Measurements from ENCODE around the gene CYP11A1.

CYP11A1 gene

DNA sequence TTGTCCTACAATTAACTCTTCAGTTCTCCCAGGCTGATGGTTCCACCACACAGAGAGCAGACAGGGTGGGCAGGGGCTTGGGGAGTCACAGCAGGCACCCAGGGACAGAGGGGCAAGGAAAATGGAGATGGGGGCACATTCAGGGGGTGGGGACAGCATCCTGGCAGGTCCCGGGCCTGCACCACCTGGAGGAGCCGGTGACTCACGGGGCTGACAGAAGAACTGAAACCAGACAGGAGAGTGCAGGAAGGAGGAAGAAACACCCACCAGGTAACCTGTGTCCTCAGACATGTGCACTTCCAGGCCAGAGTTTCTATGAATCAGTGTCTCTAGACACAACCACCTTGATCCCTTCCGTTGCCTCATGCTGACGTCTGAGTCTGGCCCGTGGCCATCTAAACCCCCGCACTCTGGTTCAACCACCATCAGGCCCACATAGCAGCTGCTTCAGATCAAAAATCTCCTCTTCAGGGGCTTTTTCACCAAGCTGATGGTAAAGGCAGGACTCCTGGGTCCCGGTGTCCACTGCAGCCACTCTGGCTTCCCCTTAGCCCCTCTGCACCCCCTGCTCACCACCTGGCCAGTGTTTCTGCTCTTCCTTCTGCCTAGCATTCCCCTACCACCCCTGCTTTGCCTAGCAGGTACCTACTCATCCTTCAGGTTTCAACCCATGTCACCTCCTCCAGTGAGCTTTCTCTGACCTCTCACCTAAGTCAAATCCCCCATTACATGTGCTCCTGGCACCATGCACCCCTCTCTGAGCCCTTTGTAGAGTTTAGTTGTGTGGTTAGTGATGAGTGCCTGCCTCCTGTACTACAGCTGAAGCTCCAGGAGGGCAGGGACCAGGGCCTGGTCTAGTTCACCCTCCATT is 16.5 kb upstream of the CYP11A1 start:
- TF ChIP-seq, protein P1, sequence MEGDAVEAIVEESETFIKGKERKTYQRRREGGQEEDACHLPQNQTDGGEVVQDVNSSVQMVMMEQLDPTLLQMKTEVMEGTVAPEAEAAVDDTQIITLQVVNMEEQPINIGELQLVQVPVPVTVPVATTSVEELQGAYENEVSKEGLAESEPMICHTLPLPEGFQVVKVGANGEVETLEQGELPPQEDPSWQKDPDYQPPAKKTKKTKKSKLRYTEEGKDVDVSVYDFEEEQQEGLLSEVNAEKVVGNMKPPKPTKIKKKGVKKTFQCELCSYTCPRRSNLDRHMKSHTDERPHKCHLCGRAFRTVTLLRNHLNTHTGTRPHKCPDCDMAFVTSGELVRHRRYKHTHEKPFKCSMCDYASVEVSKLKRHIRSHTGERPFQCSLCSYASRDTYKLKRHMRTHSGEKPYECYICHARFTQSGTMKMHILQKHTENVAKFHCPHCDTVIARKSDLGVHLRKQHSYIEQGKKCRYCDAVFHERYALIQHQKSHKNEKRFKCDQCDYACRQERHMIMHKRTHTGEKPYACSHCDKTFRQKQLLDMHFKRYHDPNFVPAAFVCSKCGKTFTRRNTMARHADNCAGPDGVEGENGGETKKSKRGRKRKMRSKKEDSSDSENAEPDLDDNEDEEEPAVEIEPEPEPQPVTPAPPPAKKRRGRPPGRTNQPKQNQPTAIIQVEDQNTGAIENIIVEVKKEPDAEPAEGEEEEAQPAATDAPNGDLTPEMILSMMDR (conservative IDR thresholded peaks at IDR 0.05; ENCODE audit: low read depth, low read length): no peak
- no peak overlapping the region for H3K4me3 ChIP-seq (ENCODE audit: low read depth, low read length)
- DNase-seq (ENCODE audit: low read depth): peak; percentile 56

DNA sequence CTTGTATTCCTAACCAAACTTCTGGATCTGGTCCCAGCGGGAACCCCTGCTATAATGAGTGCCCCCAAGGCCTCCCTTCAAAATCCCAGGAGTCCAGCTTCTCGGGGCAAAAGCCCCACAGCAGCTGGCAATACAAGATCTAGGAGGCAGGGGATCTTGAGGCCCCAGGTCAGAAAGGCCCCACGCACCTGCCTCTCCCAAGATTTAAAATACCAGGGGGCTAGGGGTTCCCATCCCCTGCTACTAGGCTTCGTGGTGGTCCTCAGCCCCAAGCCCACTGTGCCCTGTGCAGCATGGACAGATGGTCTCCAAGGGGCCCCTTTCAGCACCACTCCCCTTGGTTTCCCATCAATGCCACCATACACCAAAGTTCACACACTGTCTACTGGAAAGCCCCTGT is 15.8 kb upstream of the CYP11A1 start:
- no peak for DNase-seq (ENCODE audit: low read depth)
- H3K4me3 ChIP-seq (ENCODE audit: low read depth, low read length): no peak overlapping the region
- TF ChIP-seq, protein P1 (conservative IDR thresholded peaks at IDR 0.05; ENCODE audit: low read depth, low read length): no peak

DNA sequence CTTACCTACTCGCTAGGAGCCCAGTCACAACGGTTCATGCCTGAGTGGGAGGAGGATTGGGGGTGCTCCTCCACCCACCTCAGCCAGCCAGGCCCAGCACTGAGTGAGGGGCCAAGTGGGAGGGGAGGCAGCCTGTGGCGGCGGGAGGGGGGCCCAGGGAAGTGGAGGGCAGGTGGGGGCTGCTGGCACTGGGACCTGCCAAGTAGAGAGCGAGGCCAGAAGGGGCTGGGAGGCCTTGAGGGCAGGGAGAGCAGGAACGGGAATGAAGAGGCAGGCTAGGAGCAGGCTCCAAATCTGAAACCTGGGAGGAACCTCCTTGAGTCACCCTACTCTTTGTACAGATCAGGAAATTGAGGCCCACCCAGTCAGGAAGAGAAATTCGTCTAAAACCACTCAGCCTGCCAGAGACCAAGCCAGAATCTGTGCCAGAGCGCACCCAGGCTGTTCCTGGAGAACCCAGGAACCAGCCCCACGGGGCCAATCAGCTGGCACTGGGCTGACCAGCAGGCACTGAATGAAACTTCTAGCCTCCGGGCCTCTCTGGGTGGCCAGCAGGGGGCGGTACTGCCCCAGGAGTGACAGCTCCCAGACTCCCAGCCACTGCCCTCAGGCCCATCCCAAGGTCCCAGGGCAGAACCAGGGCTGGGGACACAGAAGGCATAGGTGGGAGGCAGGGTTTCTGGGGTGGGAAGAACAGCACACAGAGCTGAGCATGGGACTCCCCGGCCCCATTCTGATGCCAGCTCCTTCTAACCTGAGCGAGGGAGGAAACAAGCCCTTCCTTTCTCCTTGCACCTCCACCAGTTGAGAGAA is 14.8 kb upstream of the CYP11A1 start:
- DNase-seq (ENCODE audit: low read depth): peak; percentile 81
- no peak overlapping the region for H3K4me3 ChIP-seq (ENCODE audit: low read depth, low read length)
- TF ChIP-seq, protein P1 (conservative IDR thresholded peaks at IDR 0.05; ENCODE audit: low read depth, low read length): peak; percentile 99

DNA sequence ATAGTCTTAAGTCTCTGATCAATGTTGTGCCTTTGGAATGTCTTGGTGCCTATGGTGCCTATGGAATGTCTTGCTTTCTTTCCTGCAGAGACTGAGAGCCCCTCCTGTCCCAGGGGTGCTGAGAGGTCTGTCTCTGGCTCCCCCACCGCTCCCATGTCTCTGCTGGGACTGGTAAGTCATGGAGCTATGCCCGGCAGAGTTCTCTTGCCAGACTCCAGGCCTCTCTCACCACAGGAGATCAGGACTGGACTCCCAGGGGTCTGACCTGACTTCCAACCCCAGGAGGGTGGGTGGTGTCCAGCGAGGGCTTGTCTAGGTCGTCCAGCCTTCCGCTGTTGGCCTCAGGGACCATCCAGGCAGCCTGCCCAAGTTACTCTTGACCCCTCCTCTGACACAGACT is 14.0 kb upstream of the CYP11A1 start:
- TF ChIP-seq, protein P1 (conservative IDR thresholded peaks at IDR 0.05; ENCODE audit: low read depth, low read length): no peak
- DNase-seq (ENCODE audit: low read depth): no peak

DNA sequence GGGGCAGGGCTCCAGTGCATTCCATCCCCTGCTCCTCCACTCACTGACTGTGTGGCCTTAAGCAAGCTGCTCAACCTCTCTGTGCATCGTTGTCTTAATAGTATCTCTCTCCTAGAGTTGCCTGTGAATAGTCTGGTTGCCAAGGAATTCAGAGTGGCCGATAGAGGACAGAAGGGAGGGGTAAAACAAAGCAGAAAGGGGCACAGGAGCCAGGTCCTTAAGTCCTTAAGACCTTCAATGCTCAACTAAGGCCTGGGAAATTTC is 13.7 kb upstream of the CYP11A1 start:
- no peak for DNase-seq (ENCODE audit: low read depth)
- TF ChIP-seq, protein P1 (conservative IDR thresholded peaks at IDR 0.05; ENCODE audit: low read depth, low read length): no peak
- no peak overlapping the region for H3K4me3 ChIP-seq (ENCODE audit: low read depth, low read length)

More for the DNA sequence above, 14.0 kb upstream of the CYP11A1 start:
- no peak overlapping the region for H3K4me3 ChIP-seq (ENCODE audit: low read depth, low read length)

DNA sequence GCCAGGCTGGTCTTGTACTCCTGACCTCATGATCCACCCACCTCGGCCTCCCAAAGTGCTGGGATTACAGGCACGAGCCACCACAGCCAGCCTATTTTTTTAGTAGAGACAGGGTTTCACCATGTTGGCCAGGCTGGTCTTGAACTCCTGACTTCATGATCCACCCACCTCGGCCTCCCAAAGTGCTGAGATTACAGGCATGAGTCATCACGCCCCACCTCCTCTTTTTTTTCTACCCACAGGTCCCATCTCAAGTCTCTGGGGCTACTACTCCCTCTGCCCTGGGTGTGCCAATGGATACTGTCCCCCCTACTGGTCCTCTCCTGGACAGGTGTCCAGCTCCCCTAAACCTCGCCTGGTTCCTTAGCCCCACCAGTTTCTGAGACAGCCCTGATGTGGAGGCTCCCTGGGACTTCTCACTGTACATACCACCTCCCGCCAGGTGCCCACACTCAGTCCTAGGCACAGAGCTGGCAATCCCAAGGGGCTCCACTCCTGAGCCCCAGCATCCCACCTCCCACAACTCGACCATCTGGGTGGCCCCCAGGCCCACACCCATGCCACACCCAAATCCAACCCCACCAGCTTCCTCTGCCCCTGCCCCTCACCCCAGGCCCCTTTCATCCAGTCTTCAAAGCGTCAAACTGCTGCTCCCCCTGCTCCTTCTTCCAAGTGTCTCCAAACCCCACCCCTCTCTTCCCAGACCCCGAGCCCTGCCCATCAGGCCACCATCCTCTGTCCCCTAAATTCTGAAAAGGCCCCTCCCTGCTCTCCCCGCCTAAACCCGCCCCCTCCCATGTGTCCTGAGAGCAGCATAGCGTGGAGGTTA is 13.1 kb upstream of the CYP11A1 start:
- no peak overlapping the region for H3K4me3 ChIP-seq (ENCODE audit: low read depth, low read length)
- no peak for DNase-seq (ENCODE audit: low read depth)
- TF ChIP-seq, protein P1 (conservative IDR thresholded peaks at IDR 0.05; ENCODE audit: low read depth, low read length): no peak
